Panc1 (cell line): ENCODE measurements around the gene DUSP14. TPM values are rescaled to one million over a fixed set of nuclear protein-coding genes. Genes with fewer than 3 reads are reported as not detected.

ENCODE experiments used
- ATAC-seq: fragments of 200-7000 bp; cut with Tn5 transposase; 2 replicates; pipeline ENCODE4 v1.9.1; 2020; ENCODE audit warnings: mild to moderate bottlenecking, moderate library complexity
- BruUV-seq: library from RNA; stranded (reverse); fragments of 400-500 nt; replicated peaks from 2 replicates; lab custom pipeline; 2021; lab: Mats Ljungman, UMichigan
- CTCF ChIA-PET: fragments of 300-600 bp; sonication (Branson Sonifier 250); formaldehyde crosslinking; loops from one replicate; lab custom pipeline; 2022; ENCODE audit warnings: antibody characterized with exemption; lab: Charles Lee
- POLR2A ChIA-PET: fragments of 300-600 bp; sonication (Branson Sonifier 250); formaldehyde crosslinking; loops from one replicate; lab custom pipeline; 2022; ENCODE audit warnings: antibody characterized with exemption; lab: Charles Lee
- DNase-seq: peaks from one replicate; pipeline ENCODE4 v3.0.0-alpha.2; 2010; ENCODE audit warnings: low read depth, low spot score
- H3K27ac ChIP-seq: 2 replicates; pipeline ENCODE4 v1.5.1; 2011; ENCODE audit warnings: mild to moderate bottlenecking, low read length, inconsistent platforms
- H3K27me3 ChIP-seq: fragments of 200-500 bp; sonication (Bioruptor generic); 2 replicates; pipeline ENCODE4 v1.6.0; 2014; ENCODE audit warnings: low read length, inconsistent platforms; ENCODE audit not compliant: control insufficient read depth, insufficient read depth
- H3K36me3 ChIP-seq: fragments of 200-500 bp; sonication (Bioruptor generic); 2 replicates; pipeline ENCODE4 v1.5.1; 2014; ENCODE audit warnings: inconsistent platforms, mild to moderate bottlenecking, low read length, moderate library complexity; ENCODE audit not compliant: control insufficient read depth, insufficient read depth
- H3K4me1 ChIP-seq: 2 replicates; pipeline ENCODE4 v1.5.1; 2011; ENCODE audit warnings: inconsistent platforms, mild to moderate bottlenecking, low read length, moderate library complexity; ENCODE audit not compliant: control insufficient read depth, insufficient read depth
- H3K4me3 ChIP-seq, 2 experiments: 2 replicates each; pipeline ENCODE4 v1.5.1; 2011 to 2012; ENCODE audit warnings: low read depth in 2 of 2, low read length in 2 of 2, mild to moderate bottlenecking in 2 of 2, inconsistent platforms in 1 of 2, moderate library complexity in 1 of 2
- H3K9me3 ChIP-seq: fragments of 200-500 bp; sonication (Bioruptor generic); 2 replicates; pipeline ENCODE4 v1.5.1; 2014; ENCODE audit warnings: low read depth, mild to moderate bottlenecking, inconsistent platforms, low read length, moderate library complexity; ENCODE audit not compliant: control insufficient read depth, insufficient read depth
- CTCF ChIP-seq: fragments of 450-650 bp; IDR thresholded peaks from 2 replicates; pipeline ENCODE4 v1.5.1; 2017; ENCODE audit warnings: mild to moderate bottlenecking
- POLR2AphosphoS5 ChIP-seq: IDR thresholded peaks from 2 replicates; pipeline ENCODE4 v1.6.1; 2012; ENCODE audit warnings: mild to moderate bottlenecking, low read depth, low read length, moderate library complexity
- SIN3A ChIP-seq: IDR thresholded peaks from 2 replicates; pipeline ENCODE4 v1.6.1; 2012; ENCODE audit warnings: low read depth, mild to moderate bottlenecking, low read length, moderate library complexity, borderline replicate concordance; ENCODE audit not compliant: insufficient read depth
- TCF7L2 ChIP-seq: IDR thresholded peaks from 2 replicates; pipeline ENCODE4 v1.6.1; 2011; ENCODE audit warnings: mild to moderate bottlenecking, low read depth, low read length, inconsistent platforms
- in situ Hi-C: cut with HindIII; loops from 2 replicates; pipeline ENCODE4 v1.10.0; 2016; ENCODE audit warnings: low sequenced_read_pairs, low pct_unique_long_range_greater_than_20kb
- intact Hi-C: fragments of 100-400 bp; cut with micrococcal nuclease; formaldehyde crosslinking; loops from one replicate; pipeline ENCODE4 v1.10.0; 2022; ENCODE audit not compliant: unreplicated experiment
- total RNA-seq: library from RNA; stranded (reverse); gene quantifications from one replicate; pipeline ENCODE4 v1.2.1, GENCODE V29; 2021; ENCODE audit not compliant: unreplicated experiment
- TF ChIP-seq, protein P1 (sequence below), 2 experiments: IDR thresholded peaks; 2 replicates each; pipeline ENCODE4 v1.6.1; 2011 to 2012; ENCODE audit warnings: low read depth in 2 of 2, control low read depth in 1 of 2, low read length in 1 of 2, mild to moderate bottlenecking in 1 of 2, moderate library complexity in 1 of 2; ENCODE audit not compliant: insufficient read depth in 1 of 2

Gene DUSP14
- total RNA-seq, 1 experiment from 2014 or later: 23.1 TPM

DNA sequence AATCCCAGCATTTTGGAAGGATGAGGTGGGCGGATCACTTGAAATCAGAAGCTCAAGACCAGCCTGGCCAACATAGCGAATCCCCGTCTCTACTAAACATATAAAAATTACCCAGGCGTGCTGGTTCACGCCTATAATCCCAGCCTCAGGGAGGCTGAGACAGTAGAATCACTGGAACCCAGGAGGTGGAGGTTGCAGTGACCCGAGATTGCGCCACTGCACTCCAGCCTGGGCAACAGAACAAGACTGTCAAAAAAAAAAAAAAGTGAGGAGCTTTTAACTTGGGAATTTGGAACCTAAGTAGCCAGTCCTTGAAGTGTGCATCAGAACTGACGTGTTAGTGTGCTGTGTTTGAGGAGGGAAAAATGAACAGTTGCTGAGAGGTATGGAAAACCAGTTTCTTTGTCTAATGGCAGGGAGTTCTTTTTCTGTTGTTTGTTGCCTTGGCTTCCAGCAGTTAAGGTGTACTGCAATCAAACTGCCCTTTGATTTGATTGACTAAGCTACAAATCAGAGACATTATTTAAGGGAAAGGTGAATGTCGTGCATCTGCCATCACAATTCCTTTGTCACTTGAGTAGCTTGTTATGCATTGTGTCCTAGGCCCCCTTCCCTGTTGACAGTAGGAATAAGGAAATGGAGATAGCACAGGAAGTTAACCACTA is 8.6 kb upstream of the DUSP14 start:
- no TSS peak for BruUV-seq
- Histone ChIP-seq H3K4me1 (no peaks in the 10 kb centered on the region), H3K27me3 (no peaks in the 10 kb centered on the region), H3K27ac (no peak overlapping the region), H3K36me3 (no peaks in the 10 kb centered on the region), H3K4me3 (no peak overlapping the region), H3K9me3 (no peaks in the 10 kb centered on the region)
- intact Hi-C loops: no loop called here
- POLR2A ChIA-PET: interaction anchor here (0.6 kb wide), 1 partner anchor 16 kb away, joined by 5 read pairs; no protein-coding TSS in a partner anchor
- ATAC-seq (no peak), DNase-seq (no peak)
- TF ChIP-seq SIN3A (no peak), CTCF (no peak), TCF7L2 (no peak), POLR2AphosphoS5 (no peak)
- TF ChIP-seq, protein P1, sequence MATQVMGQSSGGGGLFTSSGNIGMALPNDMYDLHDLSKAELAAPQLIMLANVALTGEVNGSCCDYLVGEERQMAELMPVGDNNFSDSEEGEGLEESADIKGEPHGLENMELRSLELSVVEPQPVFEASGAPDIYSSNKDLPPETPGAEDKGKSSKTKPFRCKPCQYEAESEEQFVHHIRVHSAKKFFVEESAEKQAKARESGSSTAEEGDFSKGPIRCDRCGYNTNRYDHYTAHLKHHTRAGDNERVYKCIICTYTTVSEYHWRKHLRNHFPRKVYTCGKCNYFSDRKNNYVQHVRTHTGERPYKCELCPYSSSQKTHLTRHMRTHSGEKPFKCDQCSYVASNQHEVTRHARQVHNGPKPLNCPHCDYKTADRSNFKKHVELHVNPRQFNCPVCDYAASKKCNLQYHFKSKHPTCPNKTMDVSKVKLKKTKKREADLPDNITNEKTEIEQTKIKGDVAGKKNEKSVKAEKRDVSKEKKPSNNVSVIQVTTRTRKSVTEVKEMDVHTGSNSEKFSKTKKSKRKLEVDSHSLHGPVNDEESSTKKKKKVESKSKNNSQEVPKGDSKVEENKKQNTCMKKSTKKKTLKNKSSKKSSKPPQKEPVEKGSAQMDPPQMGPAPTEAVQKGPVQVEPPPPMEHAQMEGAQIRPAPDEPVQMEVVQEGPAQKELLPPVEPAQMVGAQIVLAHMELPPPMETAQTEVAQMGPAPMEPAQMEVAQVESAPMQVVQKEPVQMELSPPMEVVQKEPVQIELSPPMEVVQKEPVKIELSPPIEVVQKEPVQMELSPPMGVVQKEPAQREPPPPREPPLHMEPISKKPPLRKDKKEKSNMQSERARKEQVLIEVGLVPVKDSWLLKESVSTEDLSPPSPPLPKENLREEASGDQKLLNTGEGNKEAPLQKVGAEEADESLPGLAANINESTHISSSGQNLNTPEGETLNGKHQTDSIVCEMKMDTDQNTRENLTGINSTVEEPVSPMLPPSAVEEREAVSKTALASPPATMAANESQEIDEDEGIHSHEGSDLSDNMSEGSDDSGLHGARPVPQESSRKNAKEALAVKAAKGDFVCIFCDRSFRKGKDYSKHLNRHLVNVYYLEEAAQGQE (IDR thresholded peaks at IDR 0.05; ENCODE audit: insufficient read depth in 1 of 2, low read depth in 2 of 2, low read length in 1 of 2): no peak
- in situ Hi-C loops: no loop called here
- CTCF ChIA-PET: no interaction called here

DNA sequence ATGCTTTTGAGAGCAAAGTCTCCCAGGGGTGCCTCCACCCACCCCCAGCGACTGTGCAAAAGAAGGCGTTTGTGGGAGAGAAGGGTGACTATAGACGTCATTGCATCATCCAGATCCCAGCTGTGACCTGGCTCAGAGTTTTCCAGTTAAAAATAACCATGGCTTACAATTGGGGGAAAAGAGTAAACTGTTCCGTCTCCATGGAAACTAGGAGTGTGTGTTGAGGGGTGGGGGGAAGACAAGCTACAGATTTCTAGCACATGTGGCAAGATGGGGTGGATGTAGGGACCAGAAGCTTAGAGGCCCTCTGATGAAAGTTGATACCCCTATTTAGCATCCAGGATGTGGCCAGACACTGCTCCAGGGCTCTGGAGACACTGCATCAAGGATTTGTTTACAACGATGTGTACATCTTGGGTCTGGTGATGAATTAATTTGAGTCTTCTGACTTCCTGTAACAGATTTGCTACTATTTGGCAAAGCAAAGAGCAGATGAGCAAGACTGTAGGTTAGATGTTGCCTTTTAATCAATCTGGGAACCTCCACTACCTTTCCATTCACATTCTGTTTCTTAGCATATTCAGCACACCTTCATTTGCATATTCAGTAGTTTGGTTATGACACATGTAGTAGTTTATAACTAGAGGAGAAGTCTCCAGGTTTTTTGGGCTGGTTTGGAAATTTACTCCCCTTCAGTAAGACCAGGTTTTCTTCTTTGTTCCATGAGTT is 6.2 kb upstream of the DUSP14 start:
- in situ Hi-C loops (no loop called here), intact Hi-C loops (no loop called here)
- no TSS peak for BruUV-seq
- CTCF ChIA-PET: no interaction called here
- no peaks in the 10 kb centered on the region for H3K9me3 ChIP-seq
- TF ChIP-seq CTCF (no peak), POLR2AphosphoS5 (no peak), SIN3A (no peak)
- no peak overlapping the region for H3K27ac ChIP-seq
- no peaks in the 10 kb centered on the region for H3K36me3 ChIP-seq
- ATAC-seq: no peak
- H3K27me3 ChIP-seq: no peaks in the 10 kb centered on the region
- no peak for DNase-seq
- POLR2A ChIA-PET: interaction anchor here (0.6 to 0.7 kb wide), 2 partner anchors 14 to 1288 kb away, joined by 3 to 4 read pairs; no protein-coding TSS in a partner anchor
- H3K4me1 ChIP-seq: peaks cover 7% of the 10 kb centered on the region
- no peak overlapping the region for H3K4me3 ChIP-seq
